K562 (cell line): ENCODE data around the gene LMO3. TPM values are rescaled to one million over a fixed set of nuclear protein-coding genes. Genes with fewer than 3 reads are reported as not detected.

Experiments
- ATAC-seq: fragments of 200-7000 bp; cut with Tn5 transposase; 3 replicates; pipeline ENCODE4 v1.9.1; 2020; ENCODE audit warnings: moderate library complexity
- BruUV-seq: library from RNA; stranded (reverse); fragments of 400-500 nt; replicated peaks from 2 replicates; lab custom pipeline; 2021; lab: Mats Ljungman, UMichigan
- CTCF ChIA-PET: fragments of 300-600 bp; formaldehyde crosslinking; extraction: SDS; loops from one replicate; lab custom pipeline; 2021; ENCODE audit warnings: low intra/inter-chr PET ratio; lab: Yijun Ruan, JAX
- POLR2A ChIA-PET: fragments of 300-600, 350-650 bp; sonication (Branson Sonifier 250); formaldehyde crosslinking; extraction: SDS; loops from one replicate; lab custom pipeline; 2021; ENCODE audit warnings: antibody characterized with exemption, inconsistent platforms; lab: Yijun Ruan, JAX
- DNase-seq, 4 experiments: peaks; one replicate each; pipeline versions ENCODE4 v3.0.0 to v3.0.0-alpha.2; 2011 to 2018; ENCODE audit warnings: low spot score in 3 of 4, mixed read lengths in 3 of 4; ENCODE audit errors: extremely low read depth in 1 of 4
- FAIRE-seq: peaks from 2 replicates; lab custom pipeline; 2011; peaks lifted over from hg19 to GRCh38; lab: Jason Lieb, UNC
- H2AFZ ChIP-seq: 2 replicates; pipeline ENCODE4 v1.6.0; 2011; ENCODE audit warnings: low read depth, low read length, control low read depth, inconsistent platforms
- H3K27ac ChIP-seq: fragments of 200-600 bp; 3 replicates; pipeline ENCODE4 v1.8.0; 2011; ENCODE audit warnings: low read depth, mild to moderate bottlenecking, control low read depth, inconsistent platforms, low read length, moderate library complexity, mixed read lengths; ENCODE audit errors: extremely low read depth
- H3K27me3 ChIP-seq, 2 experiments: fragments of 300-600 bp in 1 of 2; 2 replicates in 1 of 2; 3 replicates in 1 of 2; pipeline versions ENCODE4 v1.6.0 to v1.8.0; 2011; ENCODE audit warnings: inconsistent platforms in 2 of 2, low read length in 2 of 2, mild to moderate bottlenecking in 1 of 2, mixed read lengths in 1 of 2, moderate library complexity in 1 of 2; ENCODE audit not compliant: control insufficient read depth in 2 of 2, insufficient read depth in 2 of 2
- H3K36me3 ChIP-seq: fragments of 300-600 bp; 3 replicates; pipeline ENCODE4 v1.8.0; 2011; ENCODE audit warnings: mild to moderate bottlenecking, low read length, inconsistent platforms; ENCODE audit not compliant: control insufficient read depth, insufficient read depth
- H3K4me1 ChIP-seq, 2 experiments: fragments of 200-600 bp in 1 of 2; replicated peaks in 1 of 2; 2 replicates in 1 of 2; 3 replicates in 1 of 2; pipeline versions ENCODE4 v1.5.1 to v1.8.0; 2011; ENCODE audit warnings: inconsistent platforms in 2 of 2, low read length in 2 of 2, mild to moderate bottlenecking in 1 of 2, mixed read lengths in 1 of 2, moderate library complexity in 1 of 2; ENCODE audit not compliant: control insufficient read depth in 2 of 2, insufficient read depth in 2 of 2
- H3K4me2 ChIP-seq: 2 replicates; pipeline ENCODE4 v1.6.1; 2011; ENCODE audit warnings: low read length, control low read depth, inconsistent platforms, mixed read lengths; ENCODE audit not compliant: insufficient read depth
- H3K4me3 ChIP-seq: fragments of 200-600 bp; sonication (generic), shearing (Covaris generic); 2 replicates; pipeline ENCODE4 v1.5.1; 2016; ENCODE audit warnings: control low read depth, inconsistent platforms
- H3K79me2 ChIP-seq: fragments of 200-600 bp; 3 replicates; pipeline ENCODE4 v1.8.0; 2011; ENCODE audit warnings: low read length, inconsistent platforms; ENCODE audit not compliant: control insufficient read depth, insufficient read depth
- H3K9ac ChIP-seq, 2 experiments: 2 replicates each; pipeline versions ENCODE4 v1.6.0 to v1.6.1; 2011; ENCODE audit warnings: low read depth in 2 of 2, low read length in 2 of 2, control low read depth in 1 of 2, inconsistent platforms in 1 of 2, mild to moderate bottlenecking in 1 of 2, mixed read lengths in 1 of 2; ENCODE audit not compliant: insufficient read depth in 1 of 2
- H3K9me1 ChIP-seq: one replicate; pipeline ENCODE4 v1.6.0; 2011; ENCODE audit warnings: inconsistent platforms, mild to moderate bottlenecking, low read length, moderate library complexity; ENCODE audit not compliant: control insufficient read depth, insufficient read depth
- H3K9me3 ChIP-seq: replicated peaks from 2 replicates; pipeline ENCODE4 v1.5.1; 2011; ENCODE audit warnings: low read depth, low read length, inconsistent platforms; ENCODE audit not compliant: control insufficient read depth, insufficient read depth
- H4K20me1 ChIP-seq: replicated peaks from 2 replicates; pipeline ENCODE4 v1.6.1; 2011; ENCODE audit warnings: low read length, inconsistent platforms, mixed read lengths; ENCODE audit not compliant: control insufficient read depth, insufficient read depth
- DPF2 ChIP-seq: fragments of 450-650 bp; IDR thresholded peaks from 2 replicates; pipeline ENCODE4 v1.6.1; 2016
- HDAC8 ChIP-seq: fragments of 450-650 bp; IDR thresholded peaks from 2 replicates; pipeline ENCODE4 v1.6.1; 2016; ENCODE audit warnings: mild to moderate bottlenecking, missing genetic modification characterization, moderate library complexity, missing compliant biosample characterization
- HNRNPUL1 ChIP-seq: fragments of 200-400 bp; formaldehyde crosslinking; IDR thresholded peaks from 2 replicates; pipeline ENCODE4 v1.6.1; 2017; ENCODE audit warnings: low read length
- ILK ChIP-seq: fragments of 450-650 bp; IDR thresholded peaks from 2 replicates; pipeline ENCODE4 v1.6.1; 2016; ENCODE audit warnings: missing genetic modification characterization, low read depth, mild to moderate bottlenecking, missing compliant biosample characterization, moderate library complexity, borderline replicate concordance
- MIER1 ChIP-seq: fragments of 450-650 bp; IDR thresholded peaks from 2 replicates; pipeline ENCODE4 v1.6.1; 2016; ENCODE audit warnings: antibody characterized with exemption, mild to moderate bottlenecking, low read depth
- XRCC4 ChIP-seq: IDR thresholded peaks from one replicate; pipeline ENCODE4 v1.6.1; 2011; ENCODE audit not compliant: insufficient read depth, insufficient read length; ENCODE audit errors: extremely low read depth
- ZNF778 ChIP-seq: fragments of 450-650 bp; formaldehyde crosslinking; IDR thresholded peaks from 2 replicates; pipeline ENCODE4 v1.4.0; 2020; ENCODE audit warnings: mild to moderate bottlenecking, moderate library complexity
- ZZZ3 ChIP-seq: fragments of 450-650 bp; IDR thresholded peaks from 2 replicates; pipeline ENCODE4 v1.6.1; 2016; ENCODE audit warnings: antibody characterized with exemption, mild to moderate bottlenecking, moderate library complexity
- WGBS: fragments of 100-300 bp; shearing (Covaris generic); methylation state at CpG from one replicate; pipeline ENCODE4 v1.1.6; 2016; ENCODE audit warnings: low coverage, mixed read lengths; ENCODE audit not compliant: insufficient coverage; ENCODE audit errors: missing lambda C conversion rate; 5-methylcytosine and 5-hydroxymethylcytosine counted together
- in situ Hi-C: fragments of 300-500 bp; cut with MboI; formaldehyde crosslinking; loops from 4 replicates; pipeline ENCODE4 v1.15.0; 2018; ENCODE audit warnings: inconsistent platforms, mixed read lengths
- intact Hi-C: fragments of 100-400 bp; cut with micrococcal nuclease; formaldehyde crosslinking; loops from 2 replicates; pipeline ENCODE4 v1.14.2; 2022
- polyA plus RNA-seq, 8 experiments: library from polyadenylated mRNA; depleted of rRNA in 4 of 8; stranded (reverse) in 5 of 8; unstranded in 3 of 8; fragments of >200 nt; fragmentation: Nextera tagmentation in 2 of 8; fragmentation: Illumina TruSeq in 1 of 8; extraction: Ambion mirVana in 2 of 8; extraction: Trizol in 1 of 8; gene quantifications; 2 replicates each; pipeline versions ENCODE4 v1.2.1 to v1.2.3, GENCODE V29; 2011 to 2014; ENCODE audit warnings: inconsistent platforms in 1 of 8, missing spikeins in 1 of 8
- total RNA-seq, 7 experiments: library from RNA; depleted of rRNA in 6 of 7; stranded (reverse); fragments of >200 nt in 6 of 7; fragmentation: Illumina TruSeq in 2 of 7; extraction: Trizol in 2 of 7; gene quantifications; 2 replicates each; pipeline versions ENCODE4 v1.2.1 to v1.2.3, GENCODE V29; 2011 to 2021; ENCODE audit warnings: low replicate concordance in 1 of 7
- TF ChIP-seq, protein P1 (sequence below), 2 experiments: fragments of 450-650 bp in 1 of 2; sonication (generic) in 1 of 2; formaldehyde crosslinking; conservative IDR thresholded peaks; 2 replicates each; pipeline versions ENCODE4 v1.4.0 to v1.8.1; 2020 to 2022; ENCODE audit warnings: mild to moderate bottlenecking in 1 of 2, missing genetic modification reagents in 1 of 2
- TF ChIP-seq, protein P2 (sequence below): fragments of 250-450 bp; sonication (Bioruptor Pico); IDR thresholded peaks from 2 replicates; pipeline ENCODE4 v1.5.0; 2020; ENCODE audit warnings: mild to moderate bottlenecking, borderline replicate concordance
- TF ChIP-seq, protein P3 (sequence below): fragments of 450-650 bp; formaldehyde crosslinking; IDR thresholded peaks from 2 replicates; pipeline ENCODE4 v1.4.0; 2020; ENCODE audit warnings: mild to moderate bottlenecking
- TF ChIP-seq, protein P4 (sequence below): IDR thresholded peaks from 2 replicates; pipeline ENCODE4 v1.6.1; 2016; ENCODE audit warnings: missing genetic modification characterization, missing compliant biosample characterization

Gene LMO3
- total and polyA plus RNA-seq, 9 of the 15 experiments (the other 6 are each of a cell fraction or from before 2014, with no cell fraction given), result 0.04 to 0.40 (median 0.05) TPM; not detected in 6

DNA sequence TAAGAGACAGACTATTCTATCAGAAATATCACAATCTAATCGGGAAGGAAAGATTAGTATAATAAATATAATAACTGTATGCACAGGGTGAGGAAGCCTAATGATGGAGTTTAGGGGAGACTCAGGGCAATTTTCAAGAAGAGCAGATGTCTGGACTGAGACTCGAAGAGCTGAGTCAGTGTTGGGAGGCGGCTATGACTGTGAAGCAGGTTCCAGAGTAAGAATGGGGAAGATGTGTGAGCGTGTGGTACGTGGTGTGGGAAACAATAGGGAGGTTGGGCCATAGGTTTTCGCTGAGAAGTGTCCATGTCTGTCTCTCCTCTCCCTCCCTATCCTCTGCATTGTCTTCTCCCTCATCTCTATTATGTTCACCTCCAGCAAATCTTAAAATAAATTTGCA is 85.6 kb downstream of the LMO3 start:
- DNase-seq (no peak), FAIRE-seq (no peak), ATAC-seq (no peak)
- POLR2A ChIA-PET, result no interaction called here
- TF ChIP-seq XRCC4 (no peak), DPF2 (no peak), ILK (tag) (no peak), ZZZ3 (no peak)
- TF ChIP-seq, protein P1, sequence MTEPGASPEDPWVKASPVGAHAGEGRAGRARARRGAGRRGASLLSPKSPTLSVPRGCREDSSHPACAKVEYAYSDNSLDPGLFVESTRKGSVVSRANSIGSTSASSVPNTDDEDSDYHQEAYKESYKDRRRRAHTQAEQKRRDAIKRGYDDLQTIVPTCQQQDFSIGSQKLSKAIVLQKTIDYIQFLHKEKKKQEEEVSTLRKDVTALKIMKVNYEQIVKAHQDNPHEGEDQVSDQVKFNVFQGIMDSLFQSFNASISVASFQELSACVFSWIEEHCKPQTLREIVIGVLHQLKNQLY (CRISPR knock-in tag; conservative IDR thresholded peaks at IDR 0.05), result no peak
- intact Hi-C loops, result no loop called here
- Histone ChIP-seq H3K9me3 (no peaks in the 10 kb centered on the region), H3K27me3 (no peaks in the 10 kb centered on the region), H3K9me1 (no peaks in the 10 kb centered on the region), H3K4me2 (no peak overlapping the region), H2AFZ (no peak overlapping the region), H3K36me3 (no peaks in the 10 kb centered on the region), H3K79me2 (no peaks in the 10 kb centered on the region), H3K4me3 (no peak overlapping the region), H4K20me1 (no peaks in the 10 kb centered on the region), H3K4me1 (no peaks in the 10 kb centered on the region), H3K9ac (no peak overlapping the region), H3K27ac (no peak overlapping the region)
- CTCF ChIA-PET, result no interaction called here
- WGBS, result 4% methylated on average over 6 of the region's 6 CpGs
- no TSS peak for BruUV-seq
- in situ Hi-C loops, result no loop called here

DNA sequence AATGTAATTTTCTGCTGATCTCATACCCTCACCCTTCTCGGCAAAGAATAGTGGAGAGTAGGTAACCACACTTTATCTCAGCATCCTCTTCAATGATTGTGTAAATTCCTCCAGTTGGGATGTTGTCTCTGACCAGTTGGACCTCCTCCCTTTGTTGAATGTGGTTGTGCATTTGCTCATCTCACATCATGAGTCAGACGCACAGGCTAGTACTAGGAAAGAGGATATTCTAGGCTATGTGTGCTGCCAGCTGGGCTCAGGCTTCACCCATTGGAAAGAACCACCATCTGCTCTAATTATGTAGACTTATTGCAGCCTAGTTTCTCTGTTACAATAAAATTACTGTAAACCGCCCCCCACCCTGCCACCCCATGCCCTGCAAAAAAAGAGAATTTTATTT is 90.3 kb downstream of the LMO3 start:
- H3K4me3 ChIP-seq, result no peak overlapping the region
- no peak overlapping the region for H3K9ac ChIP-seq
- H3K9me1 ChIP-seq, result no peaks in the 10 kb centered on the region
- FAIRE-seq (no peak), ATAC-seq (no peak), DNase-seq (no peak)
- TF ChIP-seq, protein P2, sequence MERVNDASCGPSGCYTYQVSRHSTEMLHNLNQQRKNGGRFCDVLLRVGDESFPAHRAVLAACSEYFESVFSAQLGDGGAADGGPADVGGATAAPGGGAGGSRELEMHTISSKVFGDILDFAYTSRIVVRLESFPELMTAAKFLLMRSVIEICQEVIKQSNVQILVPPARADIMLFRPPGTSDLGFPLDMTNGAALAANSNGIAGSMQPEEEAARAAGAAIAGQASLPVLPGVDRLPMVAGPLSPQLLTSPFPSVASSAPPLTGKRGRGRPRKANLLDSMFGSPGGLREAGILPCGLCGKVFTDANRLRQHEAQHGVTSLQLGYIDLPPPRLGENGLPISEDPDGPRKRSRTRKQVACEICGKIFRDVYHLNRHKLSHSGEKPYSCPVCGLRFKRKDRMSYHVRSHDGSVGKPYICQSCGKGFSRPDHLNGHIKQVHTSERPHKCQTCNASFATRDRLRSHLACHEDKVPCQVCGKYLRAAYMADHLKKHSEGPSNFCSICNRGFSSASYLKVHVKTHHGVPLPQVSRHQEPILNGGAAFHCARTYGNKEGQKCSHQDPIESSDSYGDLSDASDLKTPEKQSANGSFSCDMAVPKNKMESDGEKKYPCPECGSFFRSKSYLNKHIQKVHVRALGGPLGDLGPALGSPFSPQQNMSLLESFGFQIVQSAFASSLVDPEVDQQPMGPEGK (CRISPR knock-in tag), result no peak
- TF ChIP-seq, protein P3, sequence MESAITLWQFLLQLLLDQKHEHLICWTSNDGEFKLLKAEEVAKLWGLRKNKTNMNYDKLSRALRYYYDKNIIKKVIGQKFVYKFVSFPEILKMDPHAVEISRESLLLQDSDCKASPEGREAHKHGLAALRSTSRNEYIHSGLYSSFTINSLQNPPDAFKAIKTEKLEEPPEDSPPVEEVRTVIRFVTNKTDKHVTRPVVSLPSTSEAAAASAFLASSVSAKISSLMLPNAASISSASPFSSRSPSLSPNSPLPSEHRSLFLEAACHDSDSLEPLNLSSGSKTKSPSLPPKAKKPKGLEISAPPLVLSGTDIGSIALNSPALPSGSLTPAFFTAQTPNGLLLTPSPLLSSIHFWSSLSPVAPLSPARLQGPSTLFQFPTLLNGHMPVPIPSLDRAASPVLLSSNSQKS (CRISPR knock-in tag), result no peak
- TF ChIP-seq HDAC8 (tag) (no peak), HNRNPUL1 (no peak), ZNF778 (CRISPR knock-in tag) (no peak), MIER1 (no peak)
- TF ChIP-seq, protein P4, sequence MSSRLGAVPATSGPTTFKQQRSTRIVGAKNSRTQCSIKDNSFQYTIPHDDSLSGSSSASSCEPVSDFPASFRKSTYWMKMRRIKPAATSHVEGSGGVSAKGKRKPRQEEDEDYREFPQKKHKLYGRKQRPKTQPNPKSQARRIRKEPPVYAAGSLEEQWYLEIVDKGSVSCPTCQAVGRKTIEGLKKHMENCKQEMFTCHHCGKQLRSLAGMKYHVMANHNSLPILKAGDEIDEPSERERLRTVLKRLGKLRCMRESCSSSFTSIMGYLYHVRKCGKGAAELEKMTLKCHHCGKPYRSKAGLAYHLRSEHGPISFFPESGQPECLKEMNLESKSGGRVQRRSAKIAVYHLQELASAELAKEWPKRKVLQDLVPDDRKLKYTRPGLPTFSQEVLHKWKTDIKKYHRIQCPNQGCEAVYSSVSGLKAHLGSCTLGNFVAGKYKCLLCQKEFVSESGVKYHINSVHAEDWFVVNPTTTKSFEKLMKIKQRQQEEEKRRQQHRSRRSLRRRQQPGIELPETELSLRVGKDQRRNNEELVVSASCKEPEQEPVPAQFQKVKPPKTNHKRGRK (tag), result no peak
- H2AFZ ChIP-seq, result no peak overlapping the region
- no peaks in the 10 kb centered on the region for H3K4me1 ChIP-seq
- no peak overlapping the region for H3K27ac ChIP-seq
- ChIA-PET CTCF (no interaction called here), POLR2A (no interaction called here)
- H3K36me3 ChIP-seq, result no peaks in the 10 kb centered on the region
- no peaks in the 10 kb centered on the region for H4K20me1 ChIP-seq
- no peaks in the 10 kb centered on the region for H3K27me3 ChIP-seq
- no peaks in the 10 kb centered on the region for H3K9me3 ChIP-seq
- no peaks in the 10 kb centered on the region for H3K79me2 ChIP-seq
- no peak overlapping the region for H3K4me2 ChIP-seq
- BruUV-seq, result no TSS peak
- 0% methylated on average over 3 of the region's 3 CpGs for WGBS
- intact Hi-C loops, result no loop called here
- in situ Hi-C loops, result no loop called here
